HG03196 (cell line): Measurements from ENCODE around the gene PLCB2.

Experiments used
- ATAC-seq: cut with Tn5 transposase; IDR thresholded peaks from one replicate; pipeline ENCODE4 v1.9.1; 2021; ENCODE audit not compliant: unreplicated experiment

The PLCB2 gene

GRCh38 chr15:40286794-40287193 lies 20.9 kb downstream of the PLCB2 start:
- no peak for ATAC-seq

- ATAC-seq: no peak
Measured at GRCh38 chr15:40286061-40286532, 21.6 kb downstream of the PLCB2 start.

GRCh38 chr15:40285554-40286011 lies 22.2 kb downstream of the PLCB2 start:
- no peak for ATAC-seq

- ATAC-seq: no peak
Measured at GRCh38 chr15:40285151-40285550, 22.6 kb downstream of the PLCB2 start.

GRCh38 chr15:40283615-40284300 lies 24.0 kb downstream of the PLCB2 start:
- ATAC-seq: no peak

GRCh38 chr15:40282869-40283614 lies 24.7 kb downstream of the PLCB2 start, which contains the start of gene ANKRD63:
Gene ANKRD63, minus strand, starts transcription at chr15:40283064. Its CDS starts 478 bp downstream, at chr15:40282586.
- no peak for ATAC-seq

GRCh38 chr15:40282147-40282868 lies 25.4 kb downstream of the PLCB2 start:
- no peak for ATAC-seq

GRCh38 chr15:40281801-40282146 lies 26.0 kb downstream of the PLCB2 start:
- ATAC-seq: no peak

- no peak for ATAC-seq
Measured at GRCh38 chr15:40281057-40281800, 26.5 kb downstream of the PLCB2 start.

GRCh38 chr15:40280260-40281056 lies 27.3 kb downstream of the PLCB2 start:
- no peak for ATAC-seq

GRCh38 chr15:40279437-40280141 lies 28.1 kb downstream of the PLCB2 start:
- no peak for ATAC-seq

GRCh38 chr15:40278026-40278425 lies 29.7 kb downstream of the PLCB2 start:
- ATAC-seq: no peak

GRCh38 chr15:40277471-40277870 lies 30.3 kb downstream of the PLCB2 start:
- no peak for ATAC-seq

- ATAC-seq: no peak
Measured at GRCh38 chr15:40276927-40277326, 30.8 kb downstream of the PLCB2 start.

- ATAC-seq: no peak
Measured at GRCh38 chr15:40275954-40276353, 31.8 kb downstream of the PLCB2 start.

- ATAC-seq: no peak
Measured at GRCh38 chr15:40275523-40275922, 32.2 kb downstream of the PLCB2 start.

GRCh38 chr15:40274350-40275274 lies 33.1 kb downstream of the PLCB2 start:
- ATAC-seq: no peak

GRCh38 chr15:40273428-40273827 lies 34.3 kb downstream of the PLCB2 start:
- no peak for ATAC-seq
